ENCODE results near the gene ZNF785. TPM values are rescaled to one million over a fixed set of nuclear protein-coding genes. Genes with fewer than 3 reads are reported as not detected.

Gene ZNF785
- total RNA-seq, 1 experiment from 2014 or later = 23.2 TPM

DNA sequence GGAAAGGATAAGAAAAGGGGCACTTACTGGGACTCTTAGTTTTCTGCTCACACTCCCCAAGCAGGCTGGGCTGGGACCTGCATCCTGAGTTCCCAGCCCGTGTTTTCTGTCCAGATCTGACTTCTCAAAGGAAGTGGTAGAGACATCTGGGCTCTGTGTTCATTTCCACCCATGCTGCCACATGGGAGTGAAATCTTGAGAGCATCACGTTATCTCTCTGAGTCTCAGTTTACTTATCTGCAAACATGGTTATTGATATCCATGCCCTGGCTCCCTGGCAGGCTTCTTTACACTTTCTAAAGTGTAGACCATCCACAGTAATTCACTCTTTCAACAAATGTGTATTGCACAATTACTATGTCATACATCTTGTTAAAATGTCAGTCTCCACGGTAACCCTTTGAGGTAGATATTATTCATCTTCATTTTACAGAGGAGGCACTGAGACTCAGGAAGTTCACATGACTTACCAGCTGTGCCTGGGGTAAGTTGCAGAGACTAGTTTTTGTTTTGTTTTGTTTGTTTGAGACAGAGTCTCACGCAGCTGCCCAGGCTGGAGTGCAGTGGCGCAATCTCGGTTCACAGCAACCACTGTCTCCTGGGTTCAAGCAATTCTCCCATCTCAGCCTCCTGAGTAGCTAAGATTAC lies 17.4 kb downstream of the ZNF785 start:
- TF ChIP-seq, protein P1, sequence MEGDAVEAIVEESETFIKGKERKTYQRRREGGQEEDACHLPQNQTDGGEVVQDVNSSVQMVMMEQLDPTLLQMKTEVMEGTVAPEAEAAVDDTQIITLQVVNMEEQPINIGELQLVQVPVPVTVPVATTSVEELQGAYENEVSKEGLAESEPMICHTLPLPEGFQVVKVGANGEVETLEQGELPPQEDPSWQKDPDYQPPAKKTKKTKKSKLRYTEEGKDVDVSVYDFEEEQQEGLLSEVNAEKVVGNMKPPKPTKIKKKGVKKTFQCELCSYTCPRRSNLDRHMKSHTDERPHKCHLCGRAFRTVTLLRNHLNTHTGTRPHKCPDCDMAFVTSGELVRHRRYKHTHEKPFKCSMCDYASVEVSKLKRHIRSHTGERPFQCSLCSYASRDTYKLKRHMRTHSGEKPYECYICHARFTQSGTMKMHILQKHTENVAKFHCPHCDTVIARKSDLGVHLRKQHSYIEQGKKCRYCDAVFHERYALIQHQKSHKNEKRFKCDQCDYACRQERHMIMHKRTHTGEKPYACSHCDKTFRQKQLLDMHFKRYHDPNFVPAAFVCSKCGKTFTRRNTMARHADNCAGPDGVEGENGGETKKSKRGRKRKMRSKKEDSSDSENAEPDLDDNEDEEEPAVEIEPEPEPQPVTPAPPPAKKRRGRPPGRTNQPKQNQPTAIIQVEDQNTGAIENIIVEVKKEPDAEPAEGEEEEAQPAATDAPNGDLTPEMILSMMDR (conservative IDR thresholded peaks at IDR 0.05; ENCODE audit: low read depth, low read length) = no peak
- TF ChIP-seq EZH2 (IDR thresholded peaks at IDR 0.05; ENCODE audit: borderline replicate concordance, low read depth, low read length, poor library complexity, severe bottlenecking) = no peak

DNA sequence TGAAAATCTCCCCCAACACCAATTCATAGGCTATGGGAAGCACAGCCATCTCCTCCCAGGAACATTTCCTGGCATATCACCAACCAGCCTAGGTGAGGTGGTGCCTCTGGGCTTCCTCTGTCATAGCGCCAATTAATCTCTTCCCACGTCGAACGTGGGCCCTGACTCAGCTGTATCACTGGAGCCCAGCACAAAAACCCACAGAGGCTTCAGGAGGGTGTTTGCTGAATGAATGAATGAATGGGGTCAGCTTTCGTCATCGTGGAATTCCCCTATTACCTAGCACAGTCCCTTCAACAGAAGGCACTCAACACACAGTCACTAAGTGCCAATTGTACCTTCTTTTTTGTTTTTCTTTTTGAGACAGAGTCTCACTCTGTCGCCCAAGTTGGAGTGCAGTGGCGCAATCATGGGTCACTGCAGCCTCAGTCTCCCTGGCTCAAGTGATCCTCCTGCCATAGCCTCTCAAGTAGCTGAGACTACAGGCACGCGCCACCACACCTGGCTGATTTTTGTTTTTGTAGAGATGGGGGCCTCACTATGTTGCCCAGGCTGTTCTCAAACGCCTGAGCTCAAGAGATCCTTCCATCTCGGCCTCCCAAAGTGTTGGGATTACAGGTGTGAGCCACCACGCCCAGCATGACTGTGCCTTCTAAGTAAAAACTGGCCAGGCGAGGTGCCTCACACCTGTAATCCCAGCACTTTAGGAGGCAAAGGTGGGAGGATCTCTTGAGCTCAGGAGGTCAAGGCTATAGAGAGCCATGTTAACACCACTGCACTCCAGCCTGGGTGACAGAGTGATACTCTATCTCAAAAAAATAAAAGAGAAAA lies 18.1 kb downstream of the ZNF785 start:
- Histone ChIP-seq H3K36me3 (ENCODE audit: insufficient read depth, low read length, poor library complexity, severe bottlenecking) (no peaks in the 10 kb centered on the region), H3K4me3 (ENCODE audit: low read depth, low read length, poor library complexity, severe bottlenecking) (no peak overlapping the region), H3K27ac (ENCODE audit: low read depth, low read length, poor library complexity, severe bottlenecking) (peak overlapping the region; percentile 49), H3K9me3 (ENCODE audit: low read depth, low read length, poor library complexity, severe bottlenecking) (no peaks in the 10 kb centered on the region), H3K27me3 (replicated peaks; ENCODE audit: insufficient read depth, low read depth, low read length, poor library complexity) (no peaks in the 10 kb centered on the region), H3K4me1 (ENCODE audit: insufficient read depth, low read length, poor library complexity, severe bottlenecking) (peaks cover 22% of the 10 kb centered on the region)
- intact Hi-C loops (cut with micrococcal nuclease; ENCODE audit: unreplicated experiment) = no loop called here
- TF ChIP-seq, protein P1 (conservative IDR thresholded peaks at IDR 0.05; ENCODE audit: low read depth, low read length) = no peak
- no peak for TF ChIP-seq EZH2 (IDR thresholded peaks at IDR 0.05; ENCODE audit: borderline replicate concordance, low read depth, low read length, poor library complexity, severe bottlenecking)
- ChIA-PET POLR2A (ENCODE audit: low non-redundant PET) (no interaction called here), CTCF (no interaction called here)
- no peak for DNase-seq (ENCODE audit: low spot score)
- no TSS peak for BruUV-seq (replicated peaks)

More for the DNA sequence above, 17.4 kb downstream of the ZNF785 start:
- Histone ChIP-seq H3K4me1 (ENCODE audit: insufficient read depth, low read length, poor library complexity, severe bottlenecking) (peaks cover 29% of the 10 kb centered on the region), H3K9me3 (ENCODE audit: low read depth, low read length, poor library complexity, severe bottlenecking) (no peaks in the 10 kb centered on the region), H3K36me3 (ENCODE audit: insufficient read depth, low read length, poor library complexity, severe bottlenecking) (no peaks in the 10 kb centered on the region), H3K4me3 (ENCODE audit: low read depth, low read length, poor library complexity, severe bottlenecking) (no peak overlapping the region), H3K27me3 (replicated peaks; ENCODE audit: insufficient read depth, low read depth, low read length, poor library complexity) (no peaks in the 10 kb centered on the region), H3K27ac (ENCODE audit: low read depth, low read length, poor library complexity, severe bottlenecking) (peak overlapping the region; percentile 49)
- ChIA-PET POLR2A (ENCODE audit: low non-redundant PET) (no interaction called here), CTCF (interaction anchor here (0.6 to 0.7 kb wide), 2 partner anchors 34 to 350 kb away, joined by 3 to 5 read pairs; no protein-coding TSS in a partner anchor)
- intact Hi-C loops (cut with micrococcal nuclease; ENCODE audit: unreplicated experiment) = no loop called here
- BruUV-seq (replicated peaks) = no TSS peak
- DNase-seq (ENCODE audit: low spot score) = peak; percentile 69

DNA sequence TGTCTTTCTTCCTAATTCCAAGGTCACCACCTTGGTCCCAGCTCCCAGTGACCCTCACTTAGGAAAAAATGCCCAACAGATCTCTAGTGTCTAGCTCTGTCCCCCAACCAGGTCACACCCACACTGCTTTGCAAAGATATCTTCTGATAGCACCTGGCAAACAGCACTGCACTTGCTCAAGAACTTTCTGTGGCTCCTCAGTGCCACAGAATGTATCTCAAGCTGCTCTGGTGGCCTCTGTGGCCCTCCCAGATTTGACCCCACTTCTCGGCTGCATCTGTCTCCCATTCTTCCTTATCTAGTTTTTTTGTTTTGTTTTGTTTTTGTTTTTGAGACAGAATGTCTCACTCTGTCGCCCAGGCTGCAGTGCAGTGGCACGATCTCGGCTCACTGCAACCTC lies 19.0 kb downstream of the ZNF785 start:
- ChIA-PET POLR2A (ENCODE audit: low non-redundant PET) (no interaction called here), CTCF (no interaction called here)
- H3K4me3 ChIP-seq (ENCODE audit: low read depth, low read length, poor library complexity, severe bottlenecking) = no peak overlapping the region
- H3K27ac ChIP-seq (ENCODE audit: low read depth, low read length, poor library complexity, severe bottlenecking) = no peak overlapping the region
- TF ChIP-seq, protein P1 (conservative IDR thresholded peaks at IDR 0.05; ENCODE audit: low read depth, low read length) = no peak
- no peak for TF ChIP-seq EZH2 (IDR thresholded peaks at IDR 0.05; ENCODE audit: borderline replicate concordance, low read depth, low read length, poor library complexity, severe bottlenecking)
- no peaks in the 10 kb centered on the region for H3K9me3 ChIP-seq (ENCODE audit: low read depth, low read length, poor library complexity, severe bottlenecking)
- no peaks in the 10 kb centered on the region for H3K36me3 ChIP-seq (ENCODE audit: insufficient read depth, low read length, poor library complexity, severe bottlenecking)
- H3K4me1 ChIP-seq (ENCODE audit: insufficient read depth, low read length, poor library complexity, severe bottlenecking) = peaks cover 21% of the 10 kb centered on the region
- no TSS peak for BruUV-seq (replicated peaks)
- intact Hi-C loops (cut with micrococcal nuclease; ENCODE audit: unreplicated experiment) = no loop called here
- H3K27me3 ChIP-seq (replicated peaks; ENCODE audit: insufficient read depth, low read depth, low read length, poor library complexity) = no peaks in the 10 kb centered on the region
- no peak for DNase-seq (ENCODE audit: low spot score)
